ENCODE results near the gene FAM240B. TPM values are rescaled to one million over a fixed set of nuclear protein-coding genes. Genes with fewer than 3 reads are reported as not detected.

Gene FAM240B
- total RNA-seq, 1 experiment from 2014 or later: not detected

GRCh38 chr9:38699337-38699736 is 20.6 kb downstream of the FAM240B start:
- Histone ChIP-seq H3K9me3 (ENCODE audit: insufficient read depth, low read depth) (no peaks in the 10 kb centered on the region), H3K4me1 (replicated peaks; ENCODE audit: insufficient read depth) (no peaks in the 10 kb centered on the region), H4K20me1 (ENCODE audit: insufficient read depth) (no peaks in the 10 kb centered on the region), H3K27me3 (ENCODE audit: insufficient read depth, low read depth) (no peaks in the 10 kb centered on the region), H3K79me2 (ENCODE audit: low read depth) (no peaks in the 10 kb centered on the region), H3K4me2 (no peak overlapping the region), H3F3A (ENCODE audit: insufficient read depth, low read depth) (no peaks in the 10 kb centered on the region), H3K9me2 (ENCODE audit: insufficient read depth) (no peaks in the 10 kb centered on the region), H3K4me3 (no peak overlapping the region), H3K36me3 (ENCODE audit: low read depth) (no peaks in the 10 kb centered on the region), H2AFZ (no peak overlapping the region), H3K27ac (no peak overlapping the region)
- intact Hi-C loops (cut with micrococcal nuclease; ENCODE audit: unreplicated experiment): loop anchor here (10.0 kb wide), 1 partner anchor 55 kb away; no protein-coding TSS in a partner anchor
- ChIA-PET CTCF (no interaction called here), POLR2A (ENCODE audit: unreplicated experiment) (no interaction called here)
- BruUV-seq (replicated peaks): no TSS peak
- no peak for DNase-seq
- TF ChIP-seq CTCF (conservative IDR thresholded peaks at IDR 0.05) (no peak), EZH2 (IDR thresholded peaks at IDR 0.05; ENCODE audit: low read depth) (no peak)

GRCh38 chr9:38697776-38698300 is 22.1 kb downstream of the FAM240B start:
- ChIA-PET CTCF (no interaction called here), POLR2A (ENCODE audit: unreplicated experiment) (no interaction called here)
- intact Hi-C loops (cut with micrococcal nuclease; ENCODE audit: unreplicated experiment): loop anchor here (10.0 kb wide), 1 partner anchor 57 kb away; no protein-coding TSS in a partner anchor
- H3K27ac ChIP-seq: no peak overlapping the region
- BruUV-seq (replicated peaks): no TSS peak
- no peaks in the 10 kb centered on the region for H3K36me3 ChIP-seq (ENCODE audit: low read depth)
- H3K9me2 ChIP-seq (ENCODE audit: insufficient read depth): no peaks in the 10 kb centered on the region
- no peaks in the 10 kb centered on the region for H3K79me2 ChIP-seq (ENCODE audit: low read depth)
- H3F3A ChIP-seq (ENCODE audit: insufficient read depth, low read depth): no peaks in the 10 kb centered on the region
- no peak overlapping the region for H3K4me3 ChIP-seq
- TF ChIP-seq CTCF (conservative IDR thresholded peaks at IDR 0.05): no peak
- TF ChIP-seq EZH2 (IDR thresholded peaks at IDR 0.05; ENCODE audit: low read depth): no peak
- H3K9me3 ChIP-seq (ENCODE audit: insufficient read depth, low read depth): no peaks in the 10 kb centered on the region
- no peak for DNase-seq
- no peaks in the 10 kb centered on the region for H3K27me3 ChIP-seq (ENCODE audit: insufficient read depth, low read depth)
- H2AFZ ChIP-seq: no peak overlapping the region
- no peaks in the 10 kb centered on the region for H3K4me1 ChIP-seq (replicated peaks; ENCODE audit: insufficient read depth)
- no peak overlapping the region for H3K4me2 ChIP-seq
- H4K20me1 ChIP-seq (ENCODE audit: insufficient read depth): no peaks in the 10 kb centered on the region

GRCh38 chr9:38696999-38697398 is 22.9 kb downstream of the FAM240B start:
- no peak for DNase-seq
- CTCF ChIA-PET: interaction anchor here (0.6 kb wide), 1 partner anchor 25 kb away, joined by 3 read pairs; no protein-coding TSS in a partner anchor
- Histone ChIP-seq H3K4me3 (no peak overlapping the region), H3K27me3 (ENCODE audit: insufficient read depth, low read depth) (no peaks in the 10 kb centered on the region), H3F3A (ENCODE audit: insufficient read depth, low read depth) (no peaks in the 10 kb centered on the region), H3K36me3 (ENCODE audit: low read depth) (no peaks in the 10 kb centered on the region), H3K27ac (no peak overlapping the region), H3K9me2 (ENCODE audit: insufficient read depth) (no peaks in the 10 kb centered on the region), H3K4me2 (no peak overlapping the region), H4K20me1 (ENCODE audit: insufficient read depth) (no peaks in the 10 kb centered on the region), H2AFZ (no peak overlapping the region), H3K9me3 (ENCODE audit: insufficient read depth, low read depth) (no peaks in the 10 kb centered on the region), H3K79me2 (ENCODE audit: low read depth) (no peaks in the 10 kb centered on the region), H3K4me1 (replicated peaks; ENCODE audit: insufficient read depth) (no peaks in the 10 kb centered on the region)
- TF ChIP-seq EZH2 (IDR thresholded peaks at IDR 0.05; ENCODE audit: low read depth) (no peak), CTCF (conservative IDR thresholded peaks at IDR 0.05) (no peak)
- intact Hi-C loops (cut with micrococcal nuclease; ENCODE audit: unreplicated experiment): loop anchor here (10.0 kb wide), 1 partner anchor 58 kb away; no protein-coding TSS in a partner anchor
- POLR2A ChIA-PET (ENCODE audit: unreplicated experiment): no interaction called here
- no TSS peak for BruUV-seq (replicated peaks)
